OCI-LY7 (cell line): ENCODE data around the gene RAB11B.

Experiments
- CTCF ChIP-seq: fragments of 200-600 bp; sonication (generic); conservative IDR thresholded peaks from 2 replicates; pipeline ENCODE4 v1.5.1; 2014; ENCODE audit warnings: mild to moderate bottlenecking, antibody characterized with exemption, low read length, moderate library complexity, mixed read lengths
- EZH2phosphoT487 ChIP-seq: fragments of 200-600 bp; sonication (generic); IDR thresholded peaks from 2 replicates; pipeline ENCODE4 v1.6.1; 2018; ENCODE audit warnings: low read depth, borderline replicate concordance, mild to moderate bottlenecking, mixed run types, antibody characterized with exemption, low read length, moderate library complexity, mixed read lengths

DNA sequence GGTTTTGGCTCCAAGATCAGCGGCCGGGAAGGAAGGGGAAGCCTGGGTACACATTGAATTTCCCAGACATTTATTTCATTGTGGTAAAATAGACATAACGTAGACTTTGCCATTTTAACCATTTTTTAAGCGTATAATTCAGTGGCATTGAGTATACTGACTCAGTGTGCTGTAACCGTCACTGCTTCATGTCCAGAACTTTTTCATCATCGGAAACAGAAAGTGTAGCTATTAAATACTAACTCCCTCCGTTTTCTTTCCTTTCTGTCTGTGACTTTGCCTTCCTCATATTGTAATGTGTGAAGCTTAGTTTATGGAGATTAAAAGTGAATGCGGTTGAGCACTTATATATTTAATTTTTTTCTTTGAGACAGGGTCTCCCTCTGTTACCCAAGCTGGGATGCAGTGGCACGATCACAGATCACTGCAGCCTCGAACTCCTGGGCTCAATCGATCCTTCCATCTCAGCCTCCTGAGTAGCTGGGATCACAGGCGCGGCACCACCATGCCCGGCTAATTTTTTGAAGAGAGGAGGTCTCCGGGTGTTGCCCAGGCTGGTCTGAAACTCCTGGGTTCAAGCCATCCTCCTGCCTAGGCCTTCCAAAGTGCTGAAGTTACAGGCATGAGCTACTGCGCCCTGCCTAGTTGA is 56.0 kb downstream of the RAB11B start:
- TF ChIP-seq CTCF: no peak
- TF ChIP-seq EZH2phosphoT487: no peak
